Transverse colon (tissue), 4 donors: ENCODE measurements around the gene NCOA4. TPM values are rescaled to one million over a fixed set of nuclear protein-coding genes. Genes with fewer than 3 reads are reported as not detected.

Experiments
- DNase-seq: peaks from one replicate; pipeline ENCODE4 v3.0.0-alpha.2; 2019
- H3K27ac ChIP-seq, 4 donors: fragments of 200-600 bp; sonication (generic); 2 replicates each; pipeline ENCODE4 v1.5.1; 2016 to 2018; ENCODE audit warnings: inconsistent platforms in 4 of 4
- H3K27me3 ChIP-seq: fragments of 200-600 bp; sonication (generic); 2 replicates; pipeline ENCODE4 v1.5.1; 2017; ENCODE audit warnings: inconsistent platforms
- H3K36me3 ChIP-seq, 4 donors: fragments of 200-600 bp; sonication (generic); 2 replicates each; pipeline ENCODE4 v1.5.1; 2017 to 2019; ENCODE audit warnings: inconsistent platforms in 4 of 4
- H3K4me1 ChIP-seq, 4 donors: fragments of 200-600 bp; sonication (generic); 2 replicates each; pipeline ENCODE4 v1.5.1; 2017 to 2020; ENCODE audit warnings: inconsistent platforms in 4 of 4
- H3K4me3 ChIP-seq, 4 donors: fragments of 200-600 bp; sonication (generic); 1 replicate in 1 of 4; 2 replicates in 3 of 4; pipeline versions ENCODE4 v1.5.1 to v1.6.1; 2017 to 2019; ENCODE audit warnings: inconsistent platforms in 4 of 4
- H3K9me3 ChIP-seq, 2 donors: fragments of 200-600 bp; sonication (generic); 2 replicates each; pipeline ENCODE4 v1.5.1; 2017 to 2019; ENCODE audit warnings: inconsistent platforms in 2 of 2
- EP300 ChIP-seq: sonication (generic); formaldehyde crosslinking; IDR thresholded peaks from one replicate; pipeline ENCODE4 v1.6.1; 2017; ENCODE audit warnings: antibody characterized with exemption, low read depth
- POLR2A ChIP-seq: fragments of 450-650 bp; IDR thresholded peaks from one replicate; pipeline ENCODE4 v1.6.1; 2016; ENCODE audit warnings: antibody characterized with exemption, mild to moderate bottlenecking, moderate library complexity
- POLR2AphosphoS5 ChIP-seq, 3 donors: sonication (generic); formaldehyde crosslinking; IDR thresholded peaks; one replicate each; pipeline ENCODE4 v1.6.1; 2016; ENCODE audit warnings: antibody characterized with exemption in 3 of 3
- WGBS, 2 donors: methylation state at CpG; one replicate each; pipeline ENCODE4 v1.1.5; 2018; ENCODE audit warnings: low coverage in 1 of 2; 5-methylcytosine and 5-hydroxymethylcytosine counted together
- in situ Hi-C, 4 donors: fragments of 200-750 bp; cut with MboI; loops; one replicate each; pipeline versions ENCODE4 v1.15.0 to v1.15.1; 2017; ENCODE audit warnings: low sequenced_read_pairs in 3 of 4, low pct_ligation_motif_present in 1 of 4, low pct_unique_long_range_greater_than_20kb in 1 of 4
- intact Hi-C: fragments of 100-400 bp; cut with DNase I; formaldehyde crosslinking; loops from one replicate; pipeline ENCODE4 v1.15.1; 2023; ENCODE audit warnings: low total_unique reads
- total RNA-seq, 4 donors: library from RNA; depleted of rRNA; stranded (reverse); fragments of >200 nt; gene quantifications; one replicate each; pipeline ENCODE4 v1.1.0, GENCODE V29; 2016
- TF ChIP-seq, protein P1 (sequence below), 5 experiments: fragments of 200-600 bp in 3 of 5; fragments of 450-650 bp in 2 of 5; sonication (generic) in 3 of 5; IDR thresholded peaks; 1 replicate in 2 of 5; 2 replicates in 3 of 5; pipeline ENCODE4 v1.5.1; 2016 to 2017; ENCODE audit warnings: antibody characterized with exemption in 5 of 5, inconsistent platforms in 3 of 5, mild to moderate bottlenecking in 2 of 5, moderate library complexity in 1 of 5

The NCOA4 gene
- total RNA-seq, 4 donors from 2014 or later: 129 to 208 (median 178) TPM

DNA sequence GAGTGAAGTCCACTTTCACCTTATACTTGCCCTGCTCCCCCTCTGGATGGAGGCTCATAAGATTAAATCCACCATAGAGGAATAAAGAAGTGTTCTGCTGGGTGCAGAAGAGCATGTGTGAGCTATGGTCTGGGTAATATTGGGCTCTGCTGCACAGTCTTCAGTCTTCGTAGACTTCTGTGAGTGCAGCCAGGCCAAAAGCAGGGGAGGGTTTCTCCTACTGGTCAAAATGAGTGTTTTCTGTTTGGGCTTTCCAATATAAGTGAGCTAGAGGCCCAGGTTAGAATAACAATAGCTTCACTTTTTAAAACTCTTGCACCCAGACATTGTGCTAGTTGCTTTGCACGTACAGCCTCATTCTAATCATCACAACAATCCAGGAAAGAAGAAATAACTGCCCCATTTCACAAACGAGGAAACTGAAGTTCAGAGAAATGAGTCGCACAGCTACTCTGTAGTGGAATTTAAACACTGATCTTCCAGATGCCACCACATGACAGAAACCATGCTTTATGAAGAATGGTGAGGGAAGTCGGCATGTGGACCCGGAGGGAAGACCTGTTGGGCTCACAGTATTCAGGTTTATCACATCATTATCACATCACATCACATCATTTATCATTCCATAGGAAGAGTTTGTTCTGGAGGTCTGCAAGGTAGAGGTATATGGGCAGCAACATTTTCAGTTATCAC, 39.5 kb upstream of the NCOA4 start:
- intact Hi-C loops: no loop called here
- no peak for DNase-seq
- Histone ChIP-seq H3K4me3 (no peak overlapping the region), H3K27ac (no peak overlapping the region), H3K27me3 (no peaks in the 10 kb centered on the region), H3K36me3 (no peaks in the 10 kb centered on the region), H3K4me1 (no peaks in the 10 kb centered on the region), H3K9me3 (no peaks in the 10 kb centered on the region)
- WGBS, 2 donors: 49 to 67% methylated on average over 4 to 6 of the region's 6 CpGs
- TF ChIP-seq, protein P1, sequence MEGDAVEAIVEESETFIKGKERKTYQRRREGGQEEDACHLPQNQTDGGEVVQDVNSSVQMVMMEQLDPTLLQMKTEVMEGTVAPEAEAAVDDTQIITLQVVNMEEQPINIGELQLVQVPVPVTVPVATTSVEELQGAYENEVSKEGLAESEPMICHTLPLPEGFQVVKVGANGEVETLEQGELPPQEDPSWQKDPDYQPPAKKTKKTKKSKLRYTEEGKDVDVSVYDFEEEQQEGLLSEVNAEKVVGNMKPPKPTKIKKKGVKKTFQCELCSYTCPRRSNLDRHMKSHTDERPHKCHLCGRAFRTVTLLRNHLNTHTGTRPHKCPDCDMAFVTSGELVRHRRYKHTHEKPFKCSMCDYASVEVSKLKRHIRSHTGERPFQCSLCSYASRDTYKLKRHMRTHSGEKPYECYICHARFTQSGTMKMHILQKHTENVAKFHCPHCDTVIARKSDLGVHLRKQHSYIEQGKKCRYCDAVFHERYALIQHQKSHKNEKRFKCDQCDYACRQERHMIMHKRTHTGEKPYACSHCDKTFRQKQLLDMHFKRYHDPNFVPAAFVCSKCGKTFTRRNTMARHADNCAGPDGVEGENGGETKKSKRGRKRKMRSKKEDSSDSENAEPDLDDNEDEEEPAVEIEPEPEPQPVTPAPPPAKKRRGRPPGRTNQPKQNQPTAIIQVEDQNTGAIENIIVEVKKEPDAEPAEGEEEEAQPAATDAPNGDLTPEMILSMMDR (IDR thresholded peaks at IDR 0.05): no peak
- no peak for TF ChIP-seq POLR2AphosphoS5 (IDR thresholded peaks at IDR 0.05)
- TF ChIP-seq EP300: no peak
- no peak for TF ChIP-seq POLR2A
- in situ Hi-C loops: no loop called here

DNA sequence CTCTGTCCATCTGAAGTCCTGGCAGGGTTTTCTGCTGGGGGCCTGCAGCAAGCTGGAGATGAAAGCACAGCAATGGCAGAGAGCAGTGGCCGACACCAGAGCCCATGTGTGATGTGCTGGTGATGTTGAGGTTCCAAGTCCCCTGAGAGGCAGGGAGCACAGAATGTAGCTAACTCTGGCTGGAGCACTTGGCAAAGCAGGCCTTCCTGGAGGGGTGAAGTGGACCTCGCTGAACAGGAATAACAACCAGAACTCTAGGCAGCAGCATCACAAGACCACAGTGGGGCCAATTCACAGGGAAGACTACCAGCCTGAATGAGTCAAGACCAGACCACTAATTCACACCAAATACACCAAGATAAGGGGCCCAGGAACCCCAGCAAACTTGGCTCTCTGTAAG, 38.5 kb upstream of the NCOA4 start:
- DNase-seq: no peak
- intact Hi-C loops: no loop called here
- Histone ChIP-seq H3K27me3 (no peaks in the 10 kb centered on the region), H3K27ac (no peak overlapping the region), H3K9me3 (no peaks in the 10 kb centered on the region), H3K4me3 (no peak overlapping the region), H3K4me1 (no peaks in the 10 kb centered on the region), H3K36me3 (no peaks in the 10 kb centered on the region)
- in situ Hi-C loops: no loop called here
- TF ChIP-seq POLR2AphosphoS5 (IDR thresholded peaks at IDR 0.05) (no peak), POLR2A (no peak), EP300 (no peak)
- TF ChIP-seq, protein P1 (IDR thresholded peaks at IDR 0.05): no peak
- WGBS, 2 donors: 60% methylated on average over 2 of the region's 2 CpGs; no CpG with 5 or more reads in 1 of the 2 donors

DNA sequence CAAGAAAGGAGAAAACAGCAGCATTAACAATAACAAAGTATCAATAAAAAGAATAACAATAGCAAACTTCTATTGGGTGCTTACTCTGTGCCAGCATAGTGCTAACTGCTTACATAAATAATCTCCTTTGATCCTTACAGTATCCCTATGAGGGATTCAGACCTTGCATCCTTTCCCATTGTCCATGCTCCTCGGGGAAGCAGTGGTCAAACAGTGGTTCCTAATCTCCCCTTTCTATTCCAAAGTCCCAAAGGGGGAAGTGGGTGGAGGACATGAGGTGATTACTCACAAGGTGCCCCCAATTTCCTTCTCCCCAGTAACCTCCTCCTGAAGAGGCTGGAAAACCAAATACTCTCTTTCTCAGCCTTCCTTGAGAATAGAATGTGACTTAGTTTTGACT, 37.7 kb upstream of the NCOA4 start:
- no peak overlapping the region for H3K4me3 ChIP-seq
- 40 to 83% methylated on average over 1 of the region's 1 CpG for WGBS, 2 donors
- in situ Hi-C loops (no loop called here), intact Hi-C loops (no loop called here)
- no peak overlapping the region for H3K27ac ChIP-seq
- H3K4me1 ChIP-seq: no peaks in the 10 kb centered on the region
- DNase-seq: no peak
- TF ChIP-seq EP300 (no peak), POLR2A (no peak)
- TF ChIP-seq, protein P1 (IDR thresholded peaks at IDR 0.05): no peak
- H3K9me3 ChIP-seq: no peaks in the 10 kb centered on the region
- H3K36me3 ChIP-seq: no peaks in the 10 kb centered on the region
- H3K27me3 ChIP-seq: no peaks in the 10 kb centered on the region

DNA sequence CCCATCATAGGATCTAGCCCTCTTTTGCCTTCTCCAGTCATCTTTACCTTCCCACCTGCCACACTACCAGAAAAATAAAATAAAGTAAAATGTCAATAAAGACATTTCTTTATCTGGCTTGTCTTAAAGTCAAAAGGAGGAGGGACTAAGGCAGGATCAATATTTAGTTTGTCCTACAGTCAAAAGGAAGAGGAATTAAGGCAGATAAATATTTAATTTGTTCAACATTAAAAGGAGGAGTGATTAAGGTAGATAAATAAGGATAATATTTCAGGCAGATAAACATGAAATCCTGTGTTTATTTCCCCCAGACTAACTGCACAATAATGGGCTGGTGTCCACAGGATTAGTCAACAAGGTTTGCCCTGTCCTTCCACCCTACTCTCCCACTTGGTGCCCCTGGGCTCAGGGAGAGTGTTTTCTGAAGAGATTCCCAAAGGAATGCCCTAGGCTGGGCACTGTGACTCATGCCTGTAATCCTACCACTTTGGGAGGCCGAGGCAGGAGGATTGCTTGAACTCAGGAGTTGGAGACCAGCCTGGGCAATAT, 33.9 kb upstream of the NCOA4 start:
- no peak overlapping the region for H3K4me3 ChIP-seq
- no peaks in the 10 kb centered on the region for H3K27me3 ChIP-seq
- WGBS, 2 donors: 85% methylated on average over 1 of the region's 1 CpG; no CpG with 5 or more reads in 1 of the 2 donors
- H3K9me3 ChIP-seq: no peaks in the 10 kb centered on the region
- no peak for DNase-seq
- intact Hi-C loops (no loop called here), in situ Hi-C loops (no loop called here)
- TF ChIP-seq EP300: no peak
- TF ChIP-seq, protein P1 (IDR thresholded peaks at IDR 0.05): no peak
- TF ChIP-seq POLR2A: no peak
- TF ChIP-seq POLR2AphosphoS5 (IDR thresholded peaks at IDR 0.05): no peak
- H3K36me3 ChIP-seq: no peaks in the 10 kb centered on the region
- H3K4me1 ChIP-seq: no peaks in the 10 kb centered on the region
- no peak overlapping the region for H3K27ac ChIP-seq
